Endothelial cell of umbilical vein (primary cell): ENCODE results near the gene LIN7A. TPM values are rescaled to one million over a fixed set of nuclear protein-coding genes. Genes with fewer than 3 reads are reported as not detected.

Experiments used
- BruUV-seq: library from RNA; stranded (reverse); fragments of 400-500 nt; replicated peaks from 2 replicates; lab custom pipeline; 2021; lab: Mats Ljungman, UMichigan
- CTCF ChIA-PET: fragments of 300-600, 350-600 bp; sonication (Branson Sonifier 250); formaldehyde crosslinking; loops from one replicate; lab custom pipeline; 2021; ENCODE audit warnings: antibody characterized with exemption, inconsistent platforms; lab: Charles Lee
- POLR2A ChIA-PET: fragments of 300-600, 350-600 bp; sonication (Branson Sonifier 250); formaldehyde crosslinking; loops from one replicate; lab custom pipeline; 2021; ENCODE audit warnings: antibody characterized with exemption, inconsistent platforms; lab: Charles Lee
- DNase-seq: peaks from one replicate; pipeline ENCODE4 v3.0.0-alpha.2; 2011; ENCODE audit warnings: low read depth, low spot score
- FAIRE-seq: peaks from 2 replicates; lab custom pipeline; 2011; peaks lifted over from hg19 to GRCh38; lab: Jason Lieb, UNC
- H2AFZ ChIP-seq: 2 replicates; pipeline ENCODE4 v1.6.0; 2012; ENCODE audit warnings: low read depth, low read length, control low read depth, inconsistent platforms
- H3K27ac ChIP-seq: 2 replicates; pipeline ENCODE4 v1.5.1; 2011; ENCODE audit warnings: low read depth, mild to moderate bottlenecking, control low read depth, low read length, moderate library complexity; ENCODE audit not compliant: insufficient read depth
- H3K27me3 ChIP-seq, 2 experiments: 2 replicates each; pipeline versions ENCODE4 v1.6.0 to v1.6.1; 2011; ENCODE audit warnings: low read length in 2 of 2, mixed read lengths in 1 of 2; ENCODE audit not compliant: control insufficient read depth in 2 of 2, insufficient read depth in 2 of 2
- H3K36me3 ChIP-seq, 2 experiments: 2 replicates in 1 of 2; 3 replicates in 1 of 2; pipeline ENCODE4 v1.5.1; 2011; ENCODE audit warnings: low read length in 2 of 2, mild to moderate bottlenecking in 1 of 2, moderate library complexity in 1 of 2; ENCODE audit not compliant: control insufficient read depth in 2 of 2, insufficient read depth in 2 of 2; ENCODE audit errors: extremely low read depth in 1 of 2
- H3K4me1 ChIP-seq: 3 replicates; pipeline ENCODE4 v1.5.1; 2011; ENCODE audit warnings: mild to moderate bottlenecking, low read length; ENCODE audit not compliant: control insufficient read depth, insufficient read depth; ENCODE audit errors: extremely low read depth
- H3K4me2 ChIP-seq: 2 replicates; pipeline ENCODE4 v1.6.1; 2011; ENCODE audit warnings: low read length, control low read depth, mixed read lengths; ENCODE audit not compliant: insufficient read depth
- H3K4me3 ChIP-seq, 3 experiments: fragments of 200-600 bp in 1 of 3; sonication (generic), shearing (Covaris generic) in 1 of 3; replicated peaks in 1 of 3; 2 replicates each; pipeline ENCODE4 v1.5.1; 2011 to 2016; ENCODE audit warnings: control low read depth in 3 of 3, low read length in 3 of 3, mild to moderate bottlenecking in 2 of 3, inconsistent platforms in 1 of 3, low read depth in 1 of 3, moderate library complexity in 1 of 3; ENCODE audit not compliant: insufficient read depth in 1 of 3
- H3K79me2 ChIP-seq: 2 replicates; pipeline ENCODE4 v1.6.0; 2012; ENCODE audit warnings: low read length, inconsistent platforms; ENCODE audit not compliant: control insufficient read depth, insufficient read depth
- H3K9ac ChIP-seq: replicated peaks from 2 replicates; pipeline ENCODE3; 2011; ENCODE audit warnings: low read length, control low read depth; ENCODE audit not compliant: insufficient read depth; ENCODE audit errors: extremely low read depth
- H3K9me1 ChIP-seq: replicated peaks from 3 replicates; pipeline ENCODE4 v1.6.0; 2011; ENCODE audit warnings: mild to moderate bottlenecking, low read length; ENCODE audit not compliant: control insufficient read depth, insufficient read depth; ENCODE audit errors: extremely low read depth
- H3K9me3 ChIP-seq: replicated peaks from 2 replicates; pipeline ENCODE4 v1.5.1; 2012; ENCODE audit warnings: low read length, inconsistent platforms; ENCODE audit not compliant: control insufficient read depth, insufficient read depth
- H4K20me1 ChIP-seq: replicated peaks from 2 replicates; pipeline ENCODE3; 2011; ENCODE audit warnings: mild to moderate bottlenecking, low read length; ENCODE audit not compliant: control insufficient read depth, insufficient read depth; ENCODE audit errors: extremely low read depth
- CTCF ChIP-seq, 2 donors: IDR thresholded peaks; 1 replicate in 1 of 2; 2 replicates in 1 of 2; pipeline ENCODE4 v1.5.1; 2011; ENCODE audit warnings: low read length in 2 of 2, mild to moderate bottlenecking in 2 of 2, moderate library complexity in 2 of 2, control low read depth in 1 of 2, inconsistent platforms in 1 of 2, low read depth in 1 of 2; ENCODE audit not compliant: insufficient read depth in 1 of 2; ENCODE audit errors: extremely low read depth in 1 of 2
- EZH2 ChIP-seq: IDR thresholded peaks from 2 replicates; pipeline ENCODE4 v1.6.1; 2012; ENCODE audit warnings: borderline replicate concordance, low read depth, mild to moderate bottlenecking, moderate library complexity, low read length, inconsistent platforms; ENCODE audit not compliant: severe bottlenecking
- FOS ChIP-seq: IDR thresholded peaks from 2 replicates; pipeline ENCODE4 v1.6.1; 2011; ENCODE audit warnings: mild to moderate bottlenecking, low read length, moderate library complexity, borderline replicate concordance; ENCODE audit not compliant: insufficient read depth
- GATA2 ChIP-seq: IDR thresholded peaks from 2 replicates; pipeline ENCODE4 v1.7.0; 2011; ENCODE audit warnings: low read depth, mild to moderate bottlenecking, moderate library complexity, mixed read lengths, low read length; ENCODE audit not compliant: insufficient read length, insufficient read depth
- JUN ChIP-seq: IDR thresholded peaks from 2 replicates; pipeline ENCODE4 v1.6.1; 2011; ENCODE audit warnings: borderline replicate concordance, low read depth; ENCODE audit not compliant: insufficient read length, insufficient read depth
- MAX ChIP-seq: IDR thresholded peaks from 2 replicates; pipeline ENCODE4 v1.6.1; 2011; ENCODE audit not compliant: insufficient read depth, insufficient read length
- MYC ChIP-seq: IDR thresholded peaks from one replicate; pipeline ENCODE4 v1.6.1; 2011; ENCODE audit warnings: mild to moderate bottlenecking, low read depth, low read length
- POLR2A ChIP-seq: IDR thresholded peaks from 2 replicates; pipeline ENCODE4 v1.6.1; 2012; ENCODE audit warnings: low read depth, mild to moderate bottlenecking, control low read depth, low read length
- POLR2AphosphoS5 ChIP-seq: IDR thresholded peaks from 2 replicates; pipeline ENCODE4 v1.6.1; 2012; ENCODE audit warnings: low read depth, mild to moderate bottlenecking, control low read depth, low read length, moderate library complexity; ENCODE audit not compliant: insufficient read depth
- dilution Hi-C: fragments of 300-500 bp; cut with MboI; formaldehyde crosslinking; loops from one replicate; pipeline ENCODE4 v1.15.0; 2019; ENCODE audit warnings: low sequenced_read_pairs; ENCODE audit not compliant: extremely low pct_ligation_motif_present
- intact Hi-C: fragments of 100-400 bp; cut with micrococcal nuclease; formaldehyde crosslinking; loops from one replicate; pipeline ENCODE4 v1.10.0; 2022
- polyA plus RNA-seq, 4 experiments: library from polyadenylated mRNA; depleted of rRNA in 3 of 4; stranded (reverse) in 3 of 4; unstranded in 1 of 4; fragments of >200 nt; gene quantifications; 2 replicates each; pipeline versions ENCODE4 v1.2.1 to v1.2.3, GENCODE V29; 2011 to 2012; ENCODE audit warnings: missing spikeins in 1 of 4
- total RNA-seq: library from RNA; stranded (reverse); gene quantifications from 2 replicates; pipeline ENCODE4 v1.2.3, GENCODE V29; 2021

Gene LIN7A
- total and polyA plus RNA-seq, 2 donors (not counting 3 experiments of a cell fraction or from before 2014, with no cell fraction given), result 1.6 to 4.3 TPM

- intact Hi-C loops, result no loop called here
These were observed 39.6 kb upstream of the LIN7A start for GRCh38 chr12:80977346-80977745.

More at GRCh38 chr12:80977346-80977745, 39.6 kb upstream of the LIN7A start:
- Histone ChIP-seq H3K27me3 (no peaks in the 10 kb centered on the region), H3K79me2 (no peaks in the 10 kb centered on the region), H3K9me3 (no peaks in the 10 kb centered on the region), H2AFZ (no peak overlapping the region), H3K9ac (no peak overlapping the region), H3K9me1 (no peaks in the 10 kb centered on the region), H3K36me3 (no peaks in the 10 kb centered on the region), H3K27ac (no peak overlapping the region), H3K4me2 (no peak overlapping the region), H3K4me3 (no peak overlapping the region), H4K20me1 (no peaks in the 10 kb centered on the region), H3K4me1 (no peaks in the 10 kb centered on the region)
- POLR2A ChIA-PET, result no interaction called here
- CTCF ChIA-PET, result no interaction called here
- no TSS peak for BruUV-seq
- FAIRE-seq, result no peak
- TF ChIP-seq JUN, result no peak
- no peak for TF ChIP-seq MAX
- no peak for TF ChIP-seq CTCF (IDR thresholded peaks at IDR 0.05; ENCODE audit: extremely low read depth in 1 of 2, insufficient read depth in 1 of 2, low read depth in 1 of 2, low read length in 2 of 2)
- TF ChIP-seq MYC, result no peak
- no peak for TF ChIP-seq FOS
- no peak for TF ChIP-seq EZH2
- no peak for TF ChIP-seq POLR2AphosphoS5
- TF ChIP-seq GATA2, result no peak
- no peak for TF ChIP-seq POLR2A
- no peak for DNase-seq
- dilution Hi-C loops, result no loop called here
